GM18505 (cell line): Measurements from ENCODE around the gene PTGES2.

Experiments used
- ATAC-seq: cut with Tn5 transposase; IDR thresholded peaks from one replicate; pipeline ENCODE4 v1.9.1; 2021; ENCODE audit not compliant: unreplicated experiment
- POLR2A ChIP-seq: IDR thresholded peaks from 4 replicates; pipeline ENCODE4 v1.6.1; 2011; ENCODE audit warnings: borderline replicate concordance; ENCODE audit not compliant: insufficient read depth, insufficient read length; ENCODE audit errors: extremely low read depth

Gene PTGES2

DNA sequence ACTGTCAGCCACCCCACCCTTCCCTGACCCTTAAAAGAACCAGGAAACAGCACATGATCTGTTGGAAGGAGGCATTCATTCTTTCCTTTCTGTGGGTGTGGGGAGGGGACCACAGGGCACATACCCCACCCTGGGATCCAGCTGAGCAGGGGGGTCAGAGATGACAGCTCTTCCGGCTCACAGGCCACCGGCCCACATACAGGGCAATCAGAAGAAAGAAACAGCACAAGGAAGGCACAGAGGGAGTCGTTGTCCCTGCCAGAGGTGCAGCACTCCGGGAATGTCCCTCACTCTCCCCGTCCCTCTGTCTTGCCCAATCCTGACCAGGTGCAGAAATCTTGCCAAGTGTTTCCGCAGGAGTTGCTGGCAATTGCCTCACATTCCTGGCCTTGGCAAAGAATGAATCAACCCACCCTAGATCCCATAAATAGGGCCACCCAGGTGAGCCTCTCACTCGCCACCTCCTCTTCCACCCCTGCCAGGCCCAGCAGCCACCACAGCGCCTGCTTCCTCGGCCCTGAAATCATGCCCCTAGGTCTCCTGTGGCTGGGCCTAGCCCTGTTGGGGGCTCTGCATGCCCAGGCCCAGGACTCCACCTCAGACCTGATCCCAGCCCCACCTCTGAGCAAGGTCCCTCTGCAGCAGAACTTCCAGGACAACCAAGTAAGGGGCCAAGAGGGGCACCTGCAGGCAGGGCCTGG is 21.6 kb upstream of the PTGES2 start, which contains the start of gene LCN2:
LCN2 (plus strand) TSS at position 453 of the 701 bp plus-strand sequence; CDS start at position 526, 73 bp downstream.
- ATAC-seq = no peak
- TF ChIP-seq POLR2A = no peak

DNA sequence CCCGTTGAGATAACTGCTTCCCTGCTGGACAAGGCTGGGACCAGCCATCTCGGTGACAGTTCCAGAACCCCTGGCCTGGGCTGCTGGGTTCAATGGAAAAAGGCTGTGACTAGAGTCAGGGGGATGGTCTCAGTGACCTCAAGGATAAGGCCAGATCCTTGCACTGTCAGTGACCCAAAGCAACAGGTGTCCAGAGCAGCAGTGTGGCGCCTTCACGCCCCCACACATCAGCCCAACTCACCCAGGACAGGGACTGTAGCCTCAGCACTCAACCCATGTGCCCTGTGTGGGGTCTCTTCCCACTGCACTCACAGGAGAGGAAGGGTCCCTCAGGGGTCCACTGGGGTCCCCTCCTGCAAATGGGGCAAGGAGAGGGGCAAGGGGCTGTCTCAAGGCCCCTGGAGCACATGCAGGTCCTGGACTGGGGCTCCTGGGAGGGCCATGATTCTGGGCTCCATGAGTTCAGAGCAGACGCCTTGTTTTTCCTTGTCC is 21.0 kb upstream of the PTGES2 start:
- TF ChIP-seq POLR2A = no peak
- no peak for ATAC-seq

GRCh38 chr9:128146591-128147120 is 19.1 kb upstream of the PTGES2 start:
- ATAC-seq = no peak
- no peak for TF ChIP-seq POLR2A

DNA sequence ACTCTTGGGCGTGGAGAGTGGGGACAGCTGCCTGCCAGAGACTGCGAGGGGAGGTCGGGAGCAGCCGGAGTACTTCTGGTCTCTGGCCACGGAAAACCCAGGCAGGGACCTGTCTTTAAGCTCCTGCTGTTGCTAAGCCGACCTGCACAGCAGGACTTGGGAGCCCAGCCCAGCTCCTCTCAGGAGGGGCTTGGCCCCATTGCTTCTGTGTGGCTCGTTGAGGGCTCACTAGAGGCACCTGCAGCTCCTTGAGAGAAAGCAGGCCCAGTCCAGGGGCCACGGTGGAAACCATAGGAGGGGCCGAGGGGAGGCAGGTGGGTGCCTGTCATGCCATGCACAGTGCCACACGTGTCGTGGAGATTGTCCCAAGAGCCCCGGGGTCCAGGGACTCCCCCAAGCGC is 18.4 kb upstream of the PTGES2 start:
- TF ChIP-seq POLR2A = no peak

GRCh38 chr9:128145536-128145935 is 18.0 kb upstream of the PTGES2 start:
- no peak for ATAC-seq
- no peak for TF ChIP-seq POLR2A

More for the DNA sequence above, 18.4 kb upstream of the PTGES2 start:
- ATAC-seq = no peak

DNA sequence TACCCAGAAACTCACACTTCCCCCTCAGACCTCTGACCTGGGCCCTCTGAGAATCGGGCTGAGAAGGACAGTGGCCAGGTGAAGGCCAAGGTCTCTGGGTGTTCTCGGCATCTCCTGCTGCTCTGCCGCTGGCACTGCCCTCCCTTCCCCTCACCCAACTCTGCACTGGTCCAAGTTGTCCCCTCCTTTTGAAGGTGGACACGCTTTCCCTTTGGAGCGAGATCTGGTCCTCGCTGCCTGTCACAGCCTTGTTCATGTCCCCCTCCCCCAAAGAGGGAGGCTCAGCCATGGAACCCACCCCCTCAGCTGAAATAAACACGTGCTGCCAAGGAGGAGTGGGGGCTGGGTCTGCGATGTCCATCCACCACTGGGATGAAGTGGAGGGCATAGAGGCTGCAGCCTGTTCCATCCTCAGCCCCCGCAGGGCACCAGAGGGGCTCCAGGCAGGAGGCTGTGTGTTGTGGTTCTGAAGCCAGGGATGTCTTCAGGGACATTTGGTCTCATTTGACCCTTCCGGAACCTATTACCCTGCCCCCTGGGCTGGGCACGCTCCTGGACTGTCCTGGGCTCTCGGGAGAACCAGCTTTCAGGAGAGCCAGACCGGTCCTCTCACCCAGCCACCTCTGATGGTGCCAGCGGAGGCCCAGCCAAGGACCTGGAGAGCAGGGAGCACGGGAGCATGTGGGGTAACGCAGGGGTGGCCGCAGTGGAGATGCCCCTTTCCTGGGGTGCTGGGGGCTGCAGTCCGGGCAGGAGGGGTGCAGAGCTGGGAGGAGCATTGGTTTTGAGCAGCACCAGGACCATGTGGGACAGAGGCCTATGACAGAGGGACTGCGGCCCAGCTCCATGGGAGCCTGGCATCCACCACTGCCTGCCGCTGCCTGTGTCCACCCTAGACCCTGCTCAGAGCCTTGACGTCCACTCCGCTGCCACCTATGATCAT is 17.0 kb upstream of the PTGES2 start:
- no peak for TF ChIP-seq POLR2A
- no peak for ATAC-seq

GRCh38 chr9:128143525-128144238 is 16.2 kb upstream of the PTGES2 start:
- no peak for ATAC-seq
- no peak for TF ChIP-seq POLR2A

DNA sequence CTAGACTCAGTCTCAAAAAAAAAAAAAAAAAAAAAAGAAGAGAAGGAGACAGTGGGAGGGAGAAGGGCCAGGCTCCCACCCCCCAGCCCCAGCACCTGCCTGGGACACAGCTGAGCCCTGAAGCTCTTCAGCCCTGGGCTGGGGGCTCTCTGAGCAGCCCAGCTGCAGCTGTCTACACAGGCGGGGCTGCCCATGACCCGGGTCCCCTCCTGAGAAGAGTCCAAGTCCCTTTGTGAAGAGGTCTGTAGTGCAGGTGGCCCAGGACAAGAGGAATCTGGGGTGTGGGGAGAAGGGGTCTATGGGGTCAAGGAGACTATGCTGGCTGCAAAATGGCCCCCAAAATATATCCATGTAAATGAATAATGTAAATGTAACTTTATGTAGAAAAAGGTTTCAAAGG is 15.1 kb upstream of the PTGES2 start:
- TF ChIP-seq POLR2A = no peak
- no peak for ATAC-seq

GRCh38 chr9:128142061-128142460 is 14.5 kb upstream of the PTGES2 start:
- no peak for ATAC-seq
- no peak for TF ChIP-seq POLR2A

DNA sequence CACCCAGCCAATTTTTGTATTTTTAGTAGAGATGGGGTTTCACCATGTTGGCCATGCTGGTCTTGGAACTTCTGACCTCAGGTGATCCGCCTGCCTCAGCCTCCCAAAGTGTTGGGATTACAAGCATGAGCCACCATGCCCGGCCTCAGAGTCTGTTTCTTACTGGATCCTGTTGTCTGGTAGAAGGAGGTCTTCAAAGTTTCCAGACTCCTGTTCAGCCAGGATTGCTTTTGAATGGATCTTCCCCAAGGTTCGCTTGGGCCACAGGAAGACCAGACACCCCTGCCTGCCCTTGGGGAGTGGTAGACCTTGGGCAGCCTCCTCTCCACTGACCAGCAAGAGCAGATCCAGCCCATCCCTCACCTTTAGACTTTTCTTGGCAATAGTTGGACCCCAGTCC is 14.1 kb upstream of the PTGES2 start:
- no peak for ATAC-seq
- TF ChIP-seq POLR2A = no peak

- TF ChIP-seq POLR2A = no peak
- ATAC-seq = no peak
Observed at GRCh38 chr9:128139621-128140020, 12.1 kb upstream of the PTGES2 start.

- ATAC-seq = no peak
- TF ChIP-seq POLR2A = no peak
Observed at GRCh38 chr9:128138001-128138400, 10.5 kb upstream of the PTGES2 start.
